Measurements from ENCODE around the gene SLC29A4.
"Not testable (repeated sequence)": the region's sequence is repeated elsewhere in the genome, so short reads cannot be mapped to it uniquely, and the experiment has no call there.

The SLC29A4 gene

DNA sequence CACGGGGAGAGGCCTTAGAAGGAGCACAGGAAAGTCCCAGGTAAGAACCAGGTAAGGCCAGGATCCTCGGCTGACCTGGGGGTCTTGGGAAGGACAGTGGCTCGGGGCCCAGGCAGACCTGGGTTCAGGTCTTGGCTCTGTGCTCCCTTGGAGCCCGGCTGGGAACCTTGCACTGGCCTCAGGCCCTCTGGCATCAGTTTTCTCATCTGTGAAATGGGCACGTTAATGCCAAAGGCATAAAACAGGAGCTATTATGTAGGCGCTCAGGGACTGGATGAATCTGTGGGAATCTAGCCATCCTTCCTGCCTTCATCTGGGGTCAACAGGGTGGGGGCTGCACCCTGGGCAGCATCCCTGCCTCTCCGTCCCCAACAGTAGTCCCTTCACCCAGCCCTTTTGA, 8.3 kb upstream of the SLC29A4 start:
- DNase-seq (ENCODE audit: low read depth): no peak

DNA sequence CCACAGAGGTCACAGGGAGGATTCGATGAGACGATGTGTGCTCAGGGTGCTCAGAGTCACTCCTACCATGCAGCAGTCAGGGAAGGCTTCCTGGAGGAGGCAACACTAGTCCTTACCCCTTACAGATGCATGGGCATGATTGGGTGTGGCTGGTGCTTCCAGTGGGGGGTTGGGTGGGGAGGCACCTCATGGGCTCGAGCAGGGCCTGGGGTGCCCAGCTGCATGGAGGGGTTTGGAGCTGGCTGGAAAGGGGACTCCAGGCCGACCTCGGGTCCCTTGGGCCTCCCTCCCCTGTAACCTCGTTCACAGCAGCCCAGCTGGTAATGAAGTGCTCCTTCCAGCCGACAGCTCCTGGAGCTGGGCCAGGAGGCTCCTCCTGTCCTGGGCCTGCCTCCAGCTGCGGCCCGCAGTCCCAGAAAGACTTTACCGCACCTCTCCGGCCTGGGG, 7.7 kb upstream of the SLC29A4 start:
- not testable (repeated sequence) for DNase-seq (ENCODE audit: low read depth)

- not testable (repeated sequence) for DNase-seq (ENCODE audit: low read depth)
Measured at GRCh38 chr7:5275510-5275909, 7.2 kb upstream of the SLC29A4 start.

- DNase-seq (ENCODE audit: low read depth): not testable (repeated sequence)
Measured at GRCh38 chr7:5276123-5276522, 6.6 kb upstream of the SLC29A4 start.

DNA sequence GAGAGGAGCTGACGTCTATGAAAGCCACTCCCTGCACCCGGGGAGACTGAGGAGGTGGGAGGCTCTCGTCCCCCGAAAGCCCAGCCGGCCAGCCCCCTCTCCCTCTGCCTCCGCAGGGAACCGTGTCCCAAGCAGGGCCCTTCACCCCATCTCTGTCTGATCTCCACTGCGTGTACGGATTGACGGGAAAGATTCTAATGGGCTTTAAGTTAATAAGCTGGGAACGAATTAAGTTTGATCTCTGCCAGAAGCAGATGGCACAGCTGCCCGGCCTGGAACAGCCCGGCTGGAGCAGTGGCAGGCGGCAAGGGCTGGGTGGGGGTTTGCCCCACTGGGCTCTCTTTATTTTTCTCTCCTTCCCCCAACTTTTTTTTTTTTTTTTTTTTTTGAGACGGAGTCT, 6.1 kb upstream of the SLC29A4 start:
- DNase-seq (ENCODE audit: low read depth): no peak

DNA sequence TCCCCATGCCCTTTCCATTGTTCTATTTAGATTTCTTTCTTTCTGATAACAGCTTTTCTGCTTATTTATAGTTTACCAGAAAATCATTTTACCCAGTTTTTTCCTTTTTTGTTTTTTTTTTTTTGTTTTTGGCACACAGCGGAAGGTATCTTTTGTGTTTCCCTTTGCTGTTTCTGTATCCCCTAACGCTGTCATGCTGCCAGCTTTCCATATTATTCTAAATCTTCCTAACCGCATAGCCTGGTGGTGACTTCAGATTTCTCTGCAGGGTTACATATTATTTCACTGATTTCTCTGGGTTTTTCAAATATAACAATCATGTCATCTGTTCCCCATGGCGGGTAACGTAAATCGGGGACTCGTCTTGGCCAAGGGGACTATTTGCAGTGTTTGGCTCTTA, 4.0 kb upstream of the SLC29A4 start:
- DNase-seq (ENCODE audit: low read depth): no peak

DNA sequence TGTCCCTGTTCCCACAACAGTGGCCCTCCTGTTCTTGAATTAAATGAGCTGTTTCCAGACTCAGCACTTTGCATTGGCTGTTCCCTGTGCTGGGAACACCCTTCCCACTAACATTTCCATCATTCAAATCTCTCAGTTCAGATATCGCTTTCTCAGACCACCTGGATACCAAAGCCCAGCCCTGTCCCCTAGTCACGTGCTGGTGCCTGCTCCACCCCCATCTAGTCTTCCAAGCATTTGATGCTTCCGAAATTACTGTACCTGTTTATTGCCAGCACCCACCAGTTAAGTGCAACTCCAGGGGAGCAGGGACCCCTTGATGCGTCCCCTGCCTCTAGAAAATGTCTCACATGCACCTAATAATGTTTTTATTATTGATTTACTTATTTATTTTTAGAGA, 3.0 kb upstream of the SLC29A4 start:
- DNase-seq (ENCODE audit: low read depth): no peak

GRCh38 chr7:5281598-5282500, 894 bp upstream of the SLC29A4 start:
- not testable (repeated sequence) for DNase-seq (ENCODE audit: low read depth)

DNA sequence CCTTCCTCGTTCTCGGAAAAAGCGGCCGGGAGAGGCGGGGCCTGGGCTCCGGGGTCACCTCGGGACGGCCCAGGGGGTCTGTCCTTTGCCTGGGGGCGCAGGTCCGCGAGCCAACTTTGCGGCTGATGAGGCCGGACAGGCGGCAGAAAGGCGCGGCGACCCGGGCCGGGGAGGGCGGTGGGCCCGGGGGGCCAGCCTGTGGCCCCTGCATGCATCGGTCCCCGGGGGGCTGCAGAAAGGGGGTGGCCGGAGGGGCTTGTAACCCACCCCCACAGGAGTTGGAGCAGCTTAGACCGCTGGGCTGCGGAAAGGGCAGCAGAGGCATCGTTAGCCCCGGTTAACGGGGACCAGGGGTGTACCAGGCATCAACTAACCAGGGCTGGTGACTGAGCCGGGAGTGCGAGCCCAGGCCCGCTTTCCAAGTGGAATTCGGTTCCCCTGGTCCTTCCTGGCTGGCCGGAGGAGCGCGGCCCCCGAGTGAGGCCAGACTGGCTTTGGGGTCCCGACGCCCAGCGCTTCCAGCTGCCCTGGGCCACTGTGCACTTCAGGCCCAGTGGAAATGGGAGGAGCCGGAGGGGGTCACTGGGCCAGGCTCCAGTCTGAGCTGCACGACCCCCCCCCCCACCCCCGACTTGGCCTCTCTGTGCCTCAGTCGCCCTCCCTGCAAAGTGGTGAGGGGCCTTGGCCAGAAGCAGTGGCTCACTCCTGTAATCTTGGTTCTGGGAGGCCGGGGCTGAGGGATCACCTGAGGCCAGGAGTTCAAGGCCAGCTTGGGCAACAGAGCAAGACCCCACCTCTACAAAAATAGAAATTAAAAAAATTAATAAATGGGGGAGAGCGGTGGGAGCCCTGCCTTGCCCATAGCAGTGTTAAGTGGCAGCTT, 919 bp downstream of the SLC29A4 start:
- no peak for DNase-seq (ENCODE audit: low read depth)

GRCh38 chr7:5284304-5285281, 1.9 kb downstream of the SLC29A4 start:
- no peak for DNase-seq (ENCODE audit: low read depth)

- DNase-seq (ENCODE audit: low read depth): no peak
Measured at GRCh38 chr7:5286933-5287332, 4.2 kb downstream of the SLC29A4 start.

DNA sequence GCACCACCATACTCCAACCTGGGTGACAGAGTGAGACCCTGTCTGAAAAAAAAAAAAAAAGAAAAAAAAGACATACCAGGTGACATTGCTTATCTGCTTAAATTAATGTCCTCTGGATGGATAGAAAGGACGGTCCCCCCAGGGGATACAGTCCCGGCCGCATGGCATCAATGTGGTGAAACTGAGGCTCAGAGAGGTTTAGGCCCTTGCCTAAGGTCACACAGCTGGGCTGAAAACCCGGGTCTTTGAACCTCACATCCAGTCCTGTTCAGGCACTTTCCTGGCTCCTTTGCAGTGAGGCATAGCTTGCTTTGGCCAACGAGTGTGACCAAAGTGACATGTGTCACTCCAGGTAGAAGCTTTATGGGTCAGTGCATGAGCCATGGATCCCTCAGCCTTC, 4.6 kb downstream of the SLC29A4 start:
- DNase-seq (ENCODE audit: low read depth): not testable (repeated sequence)

DNA sequence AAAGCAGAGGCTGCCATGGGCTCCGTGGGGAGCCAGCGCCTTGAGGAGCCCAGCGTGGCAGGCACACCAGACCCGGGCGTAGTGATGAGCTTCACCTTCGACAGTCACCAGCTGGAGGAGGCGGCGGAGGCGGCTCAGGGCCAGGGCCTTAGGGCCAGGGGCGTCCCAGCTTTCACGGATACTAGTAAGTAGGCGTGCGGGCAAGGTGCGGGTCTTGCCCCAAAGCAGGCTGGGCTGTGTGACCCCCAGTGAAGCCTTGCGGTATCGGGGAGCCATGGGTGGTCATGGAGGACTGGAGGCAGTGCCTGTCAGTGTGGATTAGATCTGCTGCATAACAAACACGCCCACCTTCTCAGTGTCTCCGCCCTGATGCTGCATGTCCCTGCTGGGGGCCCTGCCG, 5.1 kb downstream of the SLC29A4 start:
- no peak for DNase-seq (ENCODE audit: low read depth)

GRCh38 chr7:5288560-5288959, 5.8 kb downstream of the SLC29A4 start:
- not testable (repeated sequence) for DNase-seq (ENCODE audit: low read depth)

DNA sequence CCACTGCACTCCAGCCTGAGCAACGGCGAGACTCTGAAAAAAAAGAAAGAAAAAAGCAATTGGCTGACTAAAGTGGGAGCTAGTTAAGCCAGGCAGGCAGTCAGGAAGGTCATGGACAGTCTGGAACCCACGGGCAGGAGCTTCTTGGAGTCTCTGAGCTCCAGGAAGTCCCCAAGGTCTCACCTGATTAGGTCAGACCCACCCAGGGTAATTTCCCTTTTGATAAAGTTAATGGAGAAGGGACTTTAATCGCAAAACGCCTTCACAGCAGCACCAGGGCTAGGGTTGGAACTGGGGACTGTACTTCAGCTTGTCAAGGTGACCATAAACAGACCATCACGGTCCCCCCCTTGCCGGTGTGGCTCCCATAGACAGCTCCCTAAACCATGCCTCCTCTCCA, 6.6 kb downstream of the SLC29A4 start:
- DNase-seq (ENCODE audit: low read depth): no peak

GRCh38 chr7:5291301-5291700, 8.6 kb downstream of the SLC29A4 start:
- no peak for DNase-seq (ENCODE audit: low read depth)

- DNase-seq (ENCODE audit: low read depth): not testable (repeated sequence)
Measured at GRCh38 chr7:5291711-5292335, 9.1 kb downstream of the SLC29A4 start.

DNA sequence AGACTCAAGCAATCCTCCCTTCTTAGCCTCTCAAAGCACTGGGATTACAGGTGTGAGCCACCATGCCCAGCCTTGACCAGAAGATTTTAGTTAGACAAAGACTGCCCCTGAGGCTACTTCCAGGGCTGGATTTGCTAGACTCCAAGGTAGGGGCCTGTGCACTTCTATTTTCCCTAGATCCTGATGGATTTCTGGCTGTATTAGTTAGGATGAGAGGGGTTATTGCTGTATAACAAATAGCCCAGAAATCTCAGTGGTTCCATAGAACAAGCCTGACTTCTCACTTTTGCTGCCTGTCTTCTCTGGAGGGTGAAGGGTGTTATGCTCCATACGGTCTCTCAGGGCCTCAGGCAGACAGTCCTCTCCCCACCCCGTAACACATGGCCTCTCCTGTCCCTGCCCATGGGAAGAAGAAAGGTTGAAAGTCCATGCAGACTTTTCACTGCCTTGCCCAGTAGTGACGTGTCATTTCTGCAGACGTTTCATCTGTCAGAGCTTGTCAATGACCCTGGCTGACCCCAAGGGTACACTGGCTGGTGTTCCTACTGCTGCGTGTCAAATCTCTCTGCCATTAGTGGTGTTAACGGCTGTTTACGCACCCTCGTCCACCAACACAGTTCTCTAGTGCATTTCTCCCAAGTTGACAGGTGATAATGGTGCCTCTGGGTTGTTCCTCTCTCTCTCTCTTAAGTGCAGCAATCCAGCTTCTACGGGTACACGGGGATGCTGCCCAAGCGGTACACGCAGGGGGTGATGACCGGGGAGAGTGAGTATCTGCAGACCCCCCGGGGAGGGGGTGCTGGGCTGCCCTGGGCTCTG, 11.6 kb downstream of the SLC29A4 start:
- DNase-seq (ENCODE audit: low read depth): no peak

GRCh38 chr7:5295039-5296014, 12.6 kb downstream of the SLC29A4 start:
- no peak for DNase-seq (ENCODE audit: low read depth)
